Ovary (tissue), 9 donors: ENCODE measurements around the gene ATXN2. TPM values are rescaled to one million over a fixed set of nuclear protein-coding genes. Genes with fewer than 3 reads are reported as not detected.
"Not testable (repeated sequence)": the region's sequence is repeated elsewhere in the genome, so short reads cannot be mapped to it uniquely, and the experiment has no call there.

ENCODE experiments used
- DNase-seq, 5 donors: peaks; one replicate each; pipeline ENCODE4 v3.0.0-alpha.2; 2019 to 2020
- H3K27ac ChIP-seq, 2 donors: fragments of 200-600 bp; one replicate each; pipeline versions ENCODE4 v1.5.1 to v1.8.0; 2019 to 2022
- H3K27me3 ChIP-seq: fragments of 200-600 bp; one replicate; pipeline ENCODE4 v1.8.0; 2022
- H3K36me3 ChIP-seq: fragments of 200-600 bp; sonication (generic); one replicate; pipeline ENCODE4 v1.5.1; 2019
- H3K4me1 ChIP-seq: one replicate; pipeline ENCODE4 v1.8.1; 2013; ENCODE audit warnings: mild to moderate bottlenecking, moderate library complexity; ENCODE audit not compliant: insufficient read depth
- H3K4me3 ChIP-seq: fragments of 200-600 bp; sonication (generic); one replicate; pipeline ENCODE4 v1.5.1; 2017
- H3K9me3 ChIP-seq, 2 donors: fragments of 200-600 bp in 1 of 2; sonication (generic) in 1 of 2; one replicate each; pipeline versions ENCODE4 v1.5.1 to v1.8.1; 2013 to 2019; ENCODE audit warnings: mild to moderate bottlenecking in 1 of 2, moderate library complexity in 1 of 2
- CTCF ChIP-seq, 3 donors: fragments of 450-650 bp in 2 of 3; fragments of 200-600 bp in 1 of 3; IDR thresholded peaks; one replicate each; pipeline versions ENCODE4 v1.5.1 to v1.8.0; 2016 to 2022; ENCODE audit warnings: antibody characterized with exemption in 3 of 3, mild to moderate bottlenecking in 1 of 3
- EP300 ChIP-seq: sonication (generic); formaldehyde crosslinking; IDR thresholded peaks from one replicate; pipeline ENCODE4 v1.6.1; 2017; ENCODE audit warnings: antibody characterized with exemption
- POLR2A ChIP-seq: fragments of 450-650 bp; IDR thresholded peaks from one replicate; pipeline ENCODE4 v1.6.1; 2017; ENCODE audit warnings: antibody characterized with exemption, mild to moderate bottlenecking, moderate library complexity
- WGBS, 3 donors: extraction: QIAGEN DNeasy Blood & Tissue Kit in 1 of 3; methylation state at CpG; one replicate each; pipeline versions ENCODE4 v1.1.5 to v1.1.7; 2013 to 2017; 5-methylcytosine and 5-hydroxymethylcytosine counted together
- intact Hi-C, 4 donors: fragments of 100-400 bp; cut with DNase I; formaldehyde crosslinking; loops; one replicate each; pipeline versions ENCODE4 v1.11.0 to v1.15.1; 2022 to 2023
- polyA plus RNA-seq, 2 donors: library from polyadenylated mRNA; stranded (reverse); fragments of 200-250 nt in 1 of 2; fragments of 350-450 nt in 1 of 2; fragmentation: Illumina TruSeq in 1 of 2; extraction: RNeasy Lipid Tissue Mini Kit (QIAGEN cat#74804) in 1 of 2; gene quantifications; one replicate each; pipeline ENCODE4 v1.2.3, GENCODE V29; 2013 to 2014
- total RNA-seq, 7 donors: library from RNA; depleted of rRNA in 2 of 7; stranded (reverse); fragments of >200 nt in 2 of 7; fragmentation: NEBNext Ultra II Directional in 3 of 7; extraction: Animal tissue kit (Norgen Biotek cat#: 25700) in 3 of 7; gene quantifications; one replicate each; pipeline versions ENCODE4 v1.1.0 to v1.2.4, GENCODE V29; 2016 to 2023
- donor health status: DM: no; HTN: no; CAD: no; lungs with moderate emphysema.
- donor health status: DM: no; HTN: no; CAD: no.
- donor health status: Bipolar disorder and iron deficiency.
- donor health status: DM: yes; HTN: yes; CAD: no.
- donor health status: DM: no; HTN: no; CAD: no.
- donor health status: DM: yes; HTN: yes; CAD: no.

ATXN2 gene
- total and polyA plus RNA-seq, 9 donors: 28.4 to 106 (median 60.9) TPM

GRCh38 chr12:111505601-111506036 lies 93.5 kb downstream of the ATXN2 start:
- Histone ChIP-seq H3K27me3 (no peaks in the 10 kb centered on the region), H3K27ac (no peak overlapping the region), H3K4me3 (no peak overlapping the region), H3K9me3 (no peaks in the 10 kb centered on the region), H3K4me1 (no peaks in the 10 kb centered on the region), H3K36me3 (no peaks in the 10 kb centered on the region)
- intact Hi-C loops: no loop called here
- WGBS, 3 donors: 89 to 93% (median 90%) methylated on average over 1 of the region's 1 CpG
- no peak for TF ChIP-seq CTCF (IDR thresholded peaks at IDR 0.05)
- DNase-seq: no peak

- no peaks in the 10 kb centered on the region for H3K27me3 ChIP-seq
- DNase-seq: no peak
- H3K36me3 ChIP-seq: no peaks in the 10 kb centered on the region
- WGBS, 3 donors: 94 to 99% (median 94%) methylated on average over 1 of the region's 1 CpG
- H3K4me3 ChIP-seq: no peak overlapping the region
- H3K9me3 ChIP-seq: no peaks in the 10 kb centered on the region
- H3K27ac ChIP-seq: no peak overlapping the region
- no peaks in the 10 kb centered on the region for H3K4me1 ChIP-seq
- no peak for TF ChIP-seq EP300
- TF ChIP-seq CTCF (IDR thresholded peaks at IDR 0.05): no peak
- TF ChIP-seq POLR2A: no peak
- intact Hi-C loops: no loop called here
Observed at GRCh38 chr12:111503116-111503515, 96.0 kb downstream of the ATXN2 start.

DNA sequence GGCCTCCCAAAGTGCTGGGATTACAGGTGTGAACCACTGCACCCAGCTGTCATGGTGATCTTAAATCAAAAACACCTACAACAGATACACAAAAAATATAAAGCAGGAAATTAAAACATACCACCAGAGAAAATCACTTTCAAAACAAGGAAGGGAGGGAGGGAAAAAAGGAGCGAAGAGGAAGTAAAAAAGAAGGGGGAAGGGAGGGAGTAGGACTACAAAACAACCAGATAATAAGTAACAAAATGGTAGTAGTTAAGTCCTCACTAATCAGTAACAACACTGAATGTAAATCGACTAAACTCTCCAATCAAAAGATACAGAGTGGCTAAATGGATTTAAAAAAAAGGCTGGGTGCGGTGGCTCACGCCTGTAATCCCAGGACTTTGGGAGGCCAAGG lies 104.4 kb downstream of the ATXN2 start:
- H3K36me3 ChIP-seq: no peaks in the 10 kb centered on the region
- no peak for DNase-seq
- no peaks in the 10 kb centered on the region for H3K9me3 ChIP-seq
- no peak overlapping the region for H3K4me3 ChIP-seq
- 92 to 94% (median 94%) methylated on average over 4 of the region's 4 CpGs for WGBS, 3 donors
- H3K27ac ChIP-seq: no peak overlapping the region
- TF ChIP-seq EP300: no peak
- no peak for TF ChIP-seq POLR2A
- no peak for TF ChIP-seq CTCF (IDR thresholded peaks at IDR 0.05)
- H3K4me1 ChIP-seq: no peaks in the 10 kb centered on the region
- intact Hi-C loops: no loop called here
- H3K27me3 ChIP-seq: no peaks in the 10 kb centered on the region

GRCh38 chr12:111492979-111493378 lies 106.1 kb downstream of the ATXN2 start:
- not testable (repeated sequence) for H3K4me3 ChIP-seq, H3K36me3 ChIP-seq
- 73 to 82% (median 80%) methylated on average over 7 of the region's 7 CpGs for WGBS, 3 donors

GRCh38 chr12:111488798-111489197 lies 110.3 kb downstream of the ATXN2 start:
- intact Hi-C loops: no loop called here
- H3K4me1 ChIP-seq: peaks cover 2% of the 10 kb centered on the region
- no peaks in the 10 kb centered on the region for H3K9me3 ChIP-seq
- no peaks in the 10 kb centered on the region for H3K36me3 ChIP-seq
- TF ChIP-seq CTCF (IDR thresholded peaks at IDR 0.05) (no peak), POLR2A (no peak), EP300 (no peak)
- no peak for DNase-seq
- H3K27me3 ChIP-seq: no peaks in the 10 kb centered on the region
- H3K4me3 ChIP-seq: no peak overlapping the region
- WGBS, 3 donors: 93 to 96% (median 95%) methylated on average over 2 of the region's 2 CpGs
- H3K27ac ChIP-seq: no peak overlapping the region

More at GRCh38 chr12:111492979-111493378, 106.1 kb downstream of the ATXN2 start:
- DNase-seq, H3K27ac ChIP-seq, H3K27me3 ChIP-seq, intact Hi-C loops, H3K9me3 ChIP-seq, H3K4me1 ChIP-seq: not testable (repeated sequence)
